ENCODE data around the gene ATRIP.

ATRIP gene

GRCh38 chr3:48423241-48423882 is 23.2 kb upstream of the ATRIP start:
- H3K4me1 ChIP-seq (ENCODE audit: low read length), result no peaks in the 10 kb centered on the region
- no peaks in the 10 kb centered on the region for H3F3A ChIP-seq (ENCODE audit: insufficient read depth, low read length)
- no peaks in the 10 kb centered on the region for H3K36me3 ChIP-seq (replicated peaks; ENCODE audit: insufficient read depth, low read length)
- no peaks in the 10 kb centered on the region for H3K9me2 ChIP-seq (replicated peaks; ENCODE audit: insufficient read depth, low read length)
- no peak overlapping the region for H3K27ac ChIP-seq (ENCODE audit: low read length)
- no peak overlapping the region for H3K4me2 ChIP-seq (ENCODE audit: low read depth, low read length)
- no peaks in the 10 kb centered on the region for H3K79me2 ChIP-seq (ENCODE audit: low read length)
- no peak for DNase-seq
- no peaks in the 10 kb centered on the region for H4K20me1 ChIP-seq (ENCODE audit: insufficient read depth, low read length)
- H3K4me3 ChIP-seq (ENCODE audit: low read length), result no peak overlapping the region
- H3K9me3 ChIP-seq (replicated peaks; ENCODE audit: insufficient read depth, low read length), result no peaks in the 10 kb centered on the region
- no peak overlapping the region for H3K9ac ChIP-seq (ENCODE audit: low read length)
- TF ChIP-seq, protein P1, sequence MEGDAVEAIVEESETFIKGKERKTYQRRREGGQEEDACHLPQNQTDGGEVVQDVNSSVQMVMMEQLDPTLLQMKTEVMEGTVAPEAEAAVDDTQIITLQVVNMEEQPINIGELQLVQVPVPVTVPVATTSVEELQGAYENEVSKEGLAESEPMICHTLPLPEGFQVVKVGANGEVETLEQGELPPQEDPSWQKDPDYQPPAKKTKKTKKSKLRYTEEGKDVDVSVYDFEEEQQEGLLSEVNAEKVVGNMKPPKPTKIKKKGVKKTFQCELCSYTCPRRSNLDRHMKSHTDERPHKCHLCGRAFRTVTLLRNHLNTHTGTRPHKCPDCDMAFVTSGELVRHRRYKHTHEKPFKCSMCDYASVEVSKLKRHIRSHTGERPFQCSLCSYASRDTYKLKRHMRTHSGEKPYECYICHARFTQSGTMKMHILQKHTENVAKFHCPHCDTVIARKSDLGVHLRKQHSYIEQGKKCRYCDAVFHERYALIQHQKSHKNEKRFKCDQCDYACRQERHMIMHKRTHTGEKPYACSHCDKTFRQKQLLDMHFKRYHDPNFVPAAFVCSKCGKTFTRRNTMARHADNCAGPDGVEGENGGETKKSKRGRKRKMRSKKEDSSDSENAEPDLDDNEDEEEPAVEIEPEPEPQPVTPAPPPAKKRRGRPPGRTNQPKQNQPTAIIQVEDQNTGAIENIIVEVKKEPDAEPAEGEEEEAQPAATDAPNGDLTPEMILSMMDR (IDR thresholded peaks at IDR 0.05; ENCODE audit: low read length), result no peak
- TF ChIP-seq EZH2phosphoT487 (IDR thresholded peaks at IDR 0.05; ENCODE audit: low read length) (no peak), EZH2 (optimal IDR thresholded peaks at IDR 0.05; ENCODE audit: low read depth, low read length) (no peak)
- no peak overlapping the region for H2AFZ ChIP-seq (ENCODE audit: low read length)
- peaks cover 48% of the 10 kb centered on the region for H3K27me3 ChIP-seq (replicated peaks; ENCODE audit: insufficient read depth, low read length)

DNA sequence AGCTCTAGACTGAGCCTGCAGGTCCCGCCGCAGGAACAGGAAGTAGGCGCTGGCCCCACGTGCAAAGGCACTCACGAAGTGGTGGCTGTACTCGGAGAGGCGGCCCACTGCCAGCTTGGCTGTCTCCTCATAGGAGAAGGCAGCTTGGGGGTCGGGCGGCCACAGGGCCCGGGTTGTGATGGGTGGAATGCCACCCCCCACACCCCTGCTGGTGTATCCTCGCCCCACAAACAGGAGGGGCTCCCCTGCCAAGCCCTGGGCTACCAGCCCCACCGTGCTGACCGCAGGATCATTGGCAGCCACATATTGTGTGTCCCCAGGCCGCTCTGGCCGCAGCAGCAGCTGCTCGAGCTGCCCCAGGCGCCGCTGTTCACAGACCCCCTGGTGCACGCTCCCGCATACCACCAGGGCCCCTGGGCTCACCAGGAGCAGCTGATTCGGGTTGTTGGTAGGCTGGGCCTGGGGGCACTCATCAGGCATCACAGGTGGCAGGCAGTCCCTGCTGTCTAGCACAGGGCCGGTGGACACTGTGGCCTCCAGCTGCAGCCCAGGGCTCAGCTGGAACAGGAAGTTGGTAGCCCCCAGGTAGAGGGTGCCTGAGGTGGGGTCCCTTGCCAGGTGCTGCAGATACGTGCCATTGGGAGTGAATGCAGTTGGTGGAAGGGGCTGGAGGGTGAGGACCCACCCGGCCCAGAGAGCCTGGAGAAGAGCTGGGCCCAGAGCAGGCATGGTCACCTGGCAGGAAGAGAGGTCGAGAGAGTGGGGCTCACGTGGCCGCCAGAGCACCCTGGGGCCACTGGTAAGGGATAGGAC is 22.4 kb upstream of the ATRIP start:
- H4K20me1 ChIP-seq (ENCODE audit: insufficient read depth, low read length), result no peaks in the 10 kb centered on the region
- no peak overlapping the region for H2AFZ ChIP-seq (ENCODE audit: low read length)
- no peak overlapping the region for H3K27ac ChIP-seq (ENCODE audit: low read length)

DNA sequence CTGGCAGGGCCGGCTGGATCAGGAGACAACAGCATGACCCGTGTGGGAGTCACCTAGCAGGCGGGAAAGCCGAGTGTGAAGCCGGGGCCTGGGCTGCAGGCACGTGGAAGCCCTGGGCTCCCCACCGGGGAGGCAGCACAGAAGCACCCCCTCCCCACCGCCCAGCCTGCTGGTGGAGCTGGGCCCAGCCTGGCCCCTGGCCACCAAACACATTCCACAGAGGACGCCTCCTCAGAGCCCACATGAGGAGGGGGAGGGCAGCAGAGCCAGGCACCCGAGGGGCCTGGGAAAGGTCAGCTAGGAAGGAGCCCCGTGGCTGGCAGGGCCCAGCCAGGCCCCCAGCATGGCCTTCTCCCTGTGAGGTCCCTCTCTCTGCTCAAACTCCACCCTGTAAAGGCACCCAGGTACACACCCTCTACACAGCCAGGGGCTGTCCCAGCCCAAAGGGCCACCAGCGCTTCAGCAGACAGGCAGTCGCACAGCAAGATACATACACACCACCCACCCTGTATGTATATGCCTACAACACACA is 21.2 kb upstream of the ATRIP start:
- DNase-seq, result no peak
- no peaks in the 10 kb centered on the region for H3K36me3 ChIP-seq (replicated peaks; ENCODE audit: insufficient read depth, low read length)
- H3K79me2 ChIP-seq (ENCODE audit: low read length), result no peaks in the 10 kb centered on the region
- no peaks in the 10 kb centered on the region for H3K9me2 ChIP-seq (replicated peaks; ENCODE audit: insufficient read depth, low read length)
- no peaks in the 10 kb centered on the region for H3K4me1 ChIP-seq (ENCODE audit: low read length)
- no peak overlapping the region for H3K9ac ChIP-seq (ENCODE audit: low read length)
- H3K27me3 ChIP-seq (replicated peaks; ENCODE audit: insufficient read depth, low read length), result peaks cover 41% of the 10 kb centered on the region
- H3F3A ChIP-seq (ENCODE audit: insufficient read depth, low read length), result peaks cover 5% of the 10 kb centered on the region
- no peak overlapping the region for H3K4me2 ChIP-seq (ENCODE audit: low read depth, low read length)
- no peak for TF ChIP-seq EZH2phosphoT487 (IDR thresholded peaks at IDR 0.05; ENCODE audit: low read length)
- TF ChIP-seq EZH2 (optimal IDR thresholded peaks at IDR 0.05; ENCODE audit: low read depth, low read length), result no peak
- TF ChIP-seq, protein P1 (IDR thresholded peaks at IDR 0.05; ENCODE audit: low read length), result no peak
- H3K9me3 ChIP-seq (replicated peaks; ENCODE audit: insufficient read depth, low read length), result no peaks in the 10 kb centered on the region
- no peak overlapping the region for H3K4me3 ChIP-seq (ENCODE audit: low read length)
- no peak overlapping the region for H3K27ac ChIP-seq (ENCODE audit: low read length)
- no peaks in the 10 kb centered on the region for H4K20me1 ChIP-seq (ENCODE audit: insufficient read depth, low read length)
- H2AFZ ChIP-seq (ENCODE audit: low read length), result no peak overlapping the region

More for the DNA sequence above, 22.4 kb upstream of the ATRIP start:
- H3K27me3 ChIP-seq (replicated peaks; ENCODE audit: insufficient read depth, low read length), result peaks cover 45% of the 10 kb centered on the region
- no peaks in the 10 kb centered on the region for H3K36me3 ChIP-seq (replicated peaks; ENCODE audit: insufficient read depth, low read length)
- no peaks in the 10 kb centered on the region for H3K9me3 ChIP-seq (replicated peaks; ENCODE audit: insufficient read depth, low read length)
- H3K4me1 ChIP-seq (ENCODE audit: low read length), result no peaks in the 10 kb centered on the region
- H3K4me3 ChIP-seq (ENCODE audit: low read length), result no peak overlapping the region
- TF ChIP-seq EZH2phosphoT487 (IDR thresholded peaks at IDR 0.05; ENCODE audit: low read length), result no peak
- TF ChIP-seq EZH2 (optimal IDR thresholded peaks at IDR 0.05; ENCODE audit: low read depth, low read length), result no peak
- TF ChIP-seq, protein P1 (IDR thresholded peaks at IDR 0.05; ENCODE audit: low read length), result no peak
- no peaks in the 10 kb centered on the region for H3K9me2 ChIP-seq (replicated peaks; ENCODE audit: insufficient read depth, low read length)
- H3F3A ChIP-seq (ENCODE audit: insufficient read depth, low read length), result no peaks in the 10 kb centered on the region
- no peaks in the 10 kb centered on the region for H3K79me2 ChIP-seq (ENCODE audit: low read length)
- no peak for DNase-seq
- no peak overlapping the region for H3K4me2 ChIP-seq (ENCODE audit: low read depth, low read length)
- H3K9ac ChIP-seq (ENCODE audit: low read length), result no peak overlapping the region

Measured in MM.1S (cell line).